22Rv1 (cell line): ENCODE measurements around the gene CLMN.
"Not testable (repeated sequence)": the region's sequence is repeated elsewhere in the genome, so short reads cannot be mapped to it uniquely, and the experiment has no call there.

Source experiments
- CTCF ChIP-seq: fragments of 450-650 bp; IDR thresholded peaks from 2 replicates; pipeline ENCODE4 v1.5.1; 2017; ENCODE audit warnings: mild to moderate bottlenecking
- ZFX ChIP-seq: fragments of 450-650 bp; IDR thresholded peaks from 2 replicates; pipeline ENCODE4 v1.6.1; 2017; ENCODE audit warnings: antibody characterized with exemption, borderline replicate concordance

GRCh38 chr14:95175670-95176069 lies 144.0 kb downstream of the CLMN start:
- TF ChIP-seq CTCF, ZFX: not testable (repeated sequence)
